ENCODE measurements around the gene NOD1.
"Not testable (repeated sequence)": the region's sequence is repeated elsewhere in the genome, so short reads cannot be mapped to it uniquely, and the experiment has no call there.

NOD1 gene

GRCh38 chr7:30411173-30411572 lies 67.4 kb downstream of the NOD1 start:
- DNase-seq, result no peak

- no peak for DNase-seq
Measured at GRCh38 chr7:30406664-30407425, 71.7 kb downstream of the NOD1 start.

GRCh38 chr7:30405179-30405578 lies 73.4 kb downstream of the NOD1 start:
- no peak for DNase-seq

- no peak for DNase-seq
Measured at GRCh38 chr7:30403477-30403876, 75.1 kb downstream of the NOD1 start.

GRCh38 chr7:30396389-30396788 lies 82.2 kb downstream of the NOD1 start:
- no peak for DNase-seq

- no peak for DNase-seq
Measured at GRCh38 chr7:30395676-30396075, 82.9 kb downstream of the NOD1 start.

- no peak for DNase-seq
Measured at GRCh38 chr7:30391806-30392205, 86.8 kb downstream of the NOD1 start.

GRCh38 chr7:30390736-30391636 lies 87.6 kb downstream of the NOD1 start:
- DNase-seq, result no peak

GRCh38 chr7:30389791-30390190 lies 88.8 kb downstream of the NOD1 start:
- no peak for DNase-seq

GRCh38 chr7:30382607-30383006 lies 96.0 kb downstream of the NOD1 start:
- no peak for DNase-seq

- not testable (repeated sequence) for DNase-seq
Measured at GRCh38 chr7:30380824-30381223, 97.8 kb downstream of the NOD1 start.

GRCh38 chr7:30380294-30380693 lies 98.3 kb downstream of the NOD1 start:
- no peak for DNase-seq

- DNase-seq, result no peak
Measured at GRCh38 chr7:30379741-30380140, 98.8 kb downstream of the NOD1 start.

- DNase-seq, result no peak
Measured at GRCh38 chr7:30379131-30379530, 99.5 kb downstream of the NOD1 start.

- DNase-seq, result no peak
Measured at GRCh38 chr7:30378275-30378674, 100.3 kb downstream of the NOD1 start.

Measured in NCI-H187 treated with DMSO at 0.1 percent for 48 hours (cell line).